GM12892 (cell line): ENCODE results near the gene KCNIP4.

Experiments
- DNase-seq: peaks from one replicate; pipeline ENCODE4 v3.0.0; 2011; ENCODE audit not compliant: insufficient read length
- FAIRE-seq: peaks from 2 replicates; lab custom pipeline; 2011; peaks lifted over from hg19 to GRCh38; lab: Jason Lieb, UNC
- POLR2A ChIP-seq: IDR thresholded peaks from 2 replicates; pipeline ENCODE4 v1.6.1; 2011; ENCODE audit warnings: low read depth, low read length, control low read depth
- POLR2AphosphoS5 ChIP-seq: IDR thresholded peaks from 2 replicates; pipeline ENCODE4 v1.6.1; 2011; ENCODE audit warnings: low read depth, low read length, control low read depth
- TAF1 ChIP-seq: IDR thresholded peaks from 2 replicates; pipeline ENCODE4 v1.6.1; 2011; ENCODE audit warnings: low read depth, mild to moderate bottlenecking, control low read depth, low read length, borderline replicate concordance

The KCNIP4 gene

GRCh38 chr4:21960793-21961192 lies 12.2 kb upstream of the KCNIP4 start:
- no peak for TF ChIP-seq POLR2AphosphoS5
- no peak for TF ChIP-seq POLR2A
- no peak for TF ChIP-seq TAF1
- no peak for DNase-seq
- no peak for FAIRE-seq

GRCh38 chr4:21954916-21955315 lies 6.3 kb upstream of the KCNIP4 start:
- DNase-seq (no peak), FAIRE-seq (no peak)
- TF ChIP-seq POLR2A (no peak), POLR2AphosphoS5 (no peak), TAF1 (no peak)

- TF ChIP-seq POLR2AphosphoS5 (no peak), POLR2A (no peak)
- DNase-seq (no peak), FAIRE-seq (no peak)
These were observed 5.1 kb upstream of the KCNIP4 start for GRCh38 chr4:21953653-21954052.

GRCh38 chr4:21952549-21952948 lies 4.0 kb upstream of the KCNIP4 start:
- no peak for FAIRE-seq
- DNase-seq: no peak
- TF ChIP-seq POLR2AphosphoS5 (no peak), POLR2A (no peak), TAF1 (no peak)

- DNase-seq (no peak), FAIRE-seq (no peak)
- TF ChIP-seq TAF1 (no peak), POLR2A (no peak)
These were observed 493 bp upstream of the KCNIP4 start for GRCh38 chr4:21949073-21949457.

GRCh38 chr4:21947791-21948346 lies 703 bp downstream of the KCNIP4 start:
- FAIRE-seq: no peak
- DNase-seq: no peak
- no peak for TF ChIP-seq POLR2A
- TF ChIP-seq POLR2AphosphoS5: no peak
- TF ChIP-seq TAF1: no peak

- no peak for DNase-seq
- no peak for TF ChIP-seq POLR2A
- TF ChIP-seq POLR2AphosphoS5: no peak
- TF ChIP-seq TAF1: no peak
- FAIRE-seq: no peak
These were observed 1.7 kb downstream of the KCNIP4 start for GRCh38 chr4:21946858-21947257.

- no peak for FAIRE-seq
- TF ChIP-seq POLR2A (no peak), POLR2AphosphoS5 (no peak), TAF1 (no peak)
- no peak for DNase-seq
These were observed 26.9 kb downstream of the KCNIP4 start for GRCh38 chr4:21921526-21922180.

GRCh38 chr4:21915761-21916160 lies 32.8 kb downstream of the KCNIP4 start:
- DNase-seq (no peak), FAIRE-seq (no peak)
- TF ChIP-seq TAF1: no peak
- TF ChIP-seq POLR2AphosphoS5: no peak
- TF ChIP-seq POLR2A: no peak

GRCh38 chr4:21901831-21902230 lies 46.7 kb downstream of the KCNIP4 start:
- DNase-seq (no peak), FAIRE-seq (no peak)
- TF ChIP-seq POLR2A: no peak
- TF ChIP-seq TAF1: no peak
- no peak for TF ChIP-seq POLR2AphosphoS5

GRCh38 chr4:21901281-21901680 lies 47.3 kb downstream of the KCNIP4 start:
- no peak for FAIRE-seq
- no peak for DNase-seq
- TF ChIP-seq POLR2AphosphoS5: no peak
- no peak for TF ChIP-seq POLR2A
- no peak for TF ChIP-seq TAF1

GRCh38 chr4:21900211-21900610 lies 48.4 kb downstream of the KCNIP4 start:
- no peak for FAIRE-seq
- TF ChIP-seq POLR2A (no peak), POLR2AphosphoS5 (no peak), TAF1 (no peak)
- no peak for DNase-seq
